Thyroid gland (tissue), 4 donors: ENCODE data around the gene SPATA4. TPM values are rescaled to one million over a fixed set of nuclear protein-coding genes. Genes with fewer than 3 reads are reported as not detected.

Source experiments
- DNase-seq, 2 donors: peaks; one replicate each; pipeline ENCODE4 v3.0.0-alpha.2; 2019
- H3K27ac ChIP-seq, 3 donors: fragments of 200-600 bp; sonication (generic); 1 replicate in 2 of 3; 2 replicates in 1 of 3; pipeline ENCODE4 v1.5.1; 2016 to 2019; ENCODE audit warnings: mild to moderate bottlenecking in 1 of 3, moderate library complexity in 1 of 3
- H3K27me3 ChIP-seq: fragments of 200-600 bp; sonication (generic); one replicate; pipeline ENCODE4 v1.5.1; 2019
- H3K36me3 ChIP-seq, 2 donors: fragments of 200-600 bp; sonication (generic); one replicate each; pipeline ENCODE4 v1.5.1; 2016 to 2019
- H3K4me1 ChIP-seq, 2 donors: fragments of 200-600 bp; sonication (generic); one replicate each; pipeline ENCODE4 v1.5.1; 2017 to 2019
- H3K4me3 ChIP-seq, 3 donors: fragments of 200-600 bp; sonication (generic); replicated peaks in 1 of 3; 1 replicate in 2 of 3; 2 replicates in 1 of 3; pipeline ENCODE4 v1.5.1; 2016; ENCODE audit warnings: mild to moderate bottlenecking in 1 of 3
- H3K9me3 ChIP-seq: fragments of 200-600 bp; sonication (generic); one replicate; pipeline ENCODE4 v1.5.1; 2017
- POLR2A ChIP-seq, 2 donors: fragments of 450-650 bp; IDR thresholded peaks; one replicate each; pipeline ENCODE4 v1.6.1; 2017; ENCODE audit warnings: antibody characterized with exemption in 2 of 2, mild to moderate bottlenecking in 2 of 2, moderate library complexity in 1 of 2
- WGBS, 2 donors: methylation state at CpG; one replicate each; pipeline ENCODE4 v1.1.5; 2017; 5-methylcytosine and 5-hydroxymethylcytosine counted together
- intact Hi-C: fragments of 100-400 bp; cut with DNase I; formaldehyde crosslinking; loops from one replicate; pipeline ENCODE4 v1.15.1; 2023
- total RNA-seq, 4 donors: library from RNA; depleted of rRNA; stranded (reverse); fragments of >200 nt; gene quantifications; one replicate each; pipeline ENCODE4 v1.2.3, GENCODE V29; 2016
- TF ChIP-seq, protein P1 (sequence below), 6 experiments: fragments of 200-600 bp in 3 of 6; fragments of 450-650 bp in 3 of 6; sonication (generic) in 3 of 6; IDR thresholded peaks; one replicate each; pipeline ENCODE4 v1.5.1; 2016 to 2019; ENCODE audit warnings: antibody characterized with exemption in 6 of 6, mild to moderate bottlenecking in 2 of 6, inconsistent platforms in 1 of 6, moderate library complexity in 1 of 6

The SPATA4 gene
- total RNA-seq, 4 donors from 2014 or later: 0.40 to 2.2 (median 1.1) TPM

DNA sequence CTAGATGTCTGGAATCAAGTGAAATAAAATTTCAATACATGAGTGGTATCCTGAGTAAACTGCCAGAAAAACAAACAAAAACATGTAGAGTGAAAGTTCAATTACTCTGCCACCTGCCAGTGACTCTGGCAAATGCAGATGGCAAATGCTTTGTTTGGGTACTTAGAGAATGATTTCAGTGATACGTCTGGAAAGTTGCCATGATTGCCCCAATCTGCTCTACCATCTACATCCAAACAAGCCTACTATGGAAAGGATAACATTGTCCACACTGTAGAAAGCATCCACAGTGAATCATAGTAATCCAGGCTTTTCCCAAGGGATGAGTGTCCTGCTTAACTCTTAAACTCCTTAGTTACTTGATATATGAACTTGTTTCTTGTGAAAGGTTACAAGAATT, 3.4 kb downstream of the SPATA4 start:
- Histone ChIP-seq H3K27me3 (no peaks in the 10 kb centered on the region), H3K4me3 (no peak overlapping the region), H3K27ac (no peak overlapping the region), H3K4me1 (no peaks in the 10 kb centered on the region), H3K9me3 (no peaks in the 10 kb centered on the region), H3K36me3 (no peaks in the 10 kb centered on the region)
- WGBS, 2 donors: 33 to 34% methylated on average over 1 of the region's 1 CpG
- TF ChIP-seq, protein P1, sequence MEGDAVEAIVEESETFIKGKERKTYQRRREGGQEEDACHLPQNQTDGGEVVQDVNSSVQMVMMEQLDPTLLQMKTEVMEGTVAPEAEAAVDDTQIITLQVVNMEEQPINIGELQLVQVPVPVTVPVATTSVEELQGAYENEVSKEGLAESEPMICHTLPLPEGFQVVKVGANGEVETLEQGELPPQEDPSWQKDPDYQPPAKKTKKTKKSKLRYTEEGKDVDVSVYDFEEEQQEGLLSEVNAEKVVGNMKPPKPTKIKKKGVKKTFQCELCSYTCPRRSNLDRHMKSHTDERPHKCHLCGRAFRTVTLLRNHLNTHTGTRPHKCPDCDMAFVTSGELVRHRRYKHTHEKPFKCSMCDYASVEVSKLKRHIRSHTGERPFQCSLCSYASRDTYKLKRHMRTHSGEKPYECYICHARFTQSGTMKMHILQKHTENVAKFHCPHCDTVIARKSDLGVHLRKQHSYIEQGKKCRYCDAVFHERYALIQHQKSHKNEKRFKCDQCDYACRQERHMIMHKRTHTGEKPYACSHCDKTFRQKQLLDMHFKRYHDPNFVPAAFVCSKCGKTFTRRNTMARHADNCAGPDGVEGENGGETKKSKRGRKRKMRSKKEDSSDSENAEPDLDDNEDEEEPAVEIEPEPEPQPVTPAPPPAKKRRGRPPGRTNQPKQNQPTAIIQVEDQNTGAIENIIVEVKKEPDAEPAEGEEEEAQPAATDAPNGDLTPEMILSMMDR (IDR thresholded peaks at IDR 0.05): no peak
- TF ChIP-seq POLR2A (IDR thresholded peaks at IDR 0.05): no peak
- intact Hi-C loops: no loop called here
- no peak for DNase-seq

DNA sequence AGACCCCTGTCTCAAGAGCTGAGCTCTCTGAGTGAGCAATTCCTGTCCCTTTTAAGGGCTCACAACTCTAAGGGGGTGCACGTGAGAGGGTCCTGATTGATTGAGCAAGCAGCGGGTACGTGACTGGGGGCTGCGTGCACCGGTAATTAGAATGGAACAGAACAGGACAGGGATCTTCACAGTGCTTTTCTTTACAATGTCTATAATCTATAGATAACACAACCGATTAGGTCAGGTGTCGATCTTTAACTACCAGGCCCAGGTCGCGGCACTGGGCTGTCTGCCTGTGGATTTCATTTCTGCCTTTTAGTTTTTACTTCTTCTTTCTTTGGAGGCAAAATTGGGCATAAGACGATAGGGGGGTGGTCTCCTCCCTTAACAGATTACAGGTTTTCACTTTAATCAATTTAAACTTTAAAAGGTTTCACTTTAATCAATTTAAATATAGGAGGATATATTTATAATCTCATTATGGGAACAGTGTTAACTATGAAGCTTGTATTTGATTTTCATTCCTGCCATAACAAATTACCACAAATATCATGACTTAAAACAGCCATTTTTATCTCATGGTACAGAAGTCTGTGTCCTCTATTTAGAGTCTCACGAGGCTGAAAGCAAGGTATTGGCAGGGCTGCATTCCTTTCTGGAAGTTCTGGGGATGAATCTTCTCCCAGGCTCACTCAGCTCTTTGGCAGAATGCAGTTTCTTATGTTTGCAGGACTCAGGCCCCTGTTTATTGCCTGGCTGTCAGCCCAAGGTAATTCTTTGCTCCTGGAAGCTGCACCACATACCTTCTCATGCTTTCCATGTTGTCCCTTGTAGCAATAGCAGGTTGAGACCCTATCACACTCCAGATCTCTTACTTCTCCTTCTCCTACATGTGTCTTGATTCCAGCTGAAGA, 5.2 kb downstream of the SPATA4 start:
- DNase-seq: no peak
- TF ChIP-seq POLR2A (IDR thresholded peaks at IDR 0.05): no peak
- TF ChIP-seq, protein P1 (IDR thresholded peaks at IDR 0.05): no peak
- no peaks in the 10 kb centered on the region for H3K36me3 ChIP-seq
- H3K4me1 ChIP-seq: peaks cover 0 to 3% of the 10 kb centered on the region in 2 donors
- 76 to 80% methylated on average over 11 of the region's 11 CpGs for WGBS, 2 donors
- no peaks in the 10 kb centered on the region for H3K27me3 ChIP-seq
- intact Hi-C loops: no loop called here
- H3K9me3 ChIP-seq: no peaks in the 10 kb centered on the region
- no peak overlapping the region for H3K27ac ChIP-seq
- no peak overlapping the region for H3K4me3 ChIP-seq

DNA sequence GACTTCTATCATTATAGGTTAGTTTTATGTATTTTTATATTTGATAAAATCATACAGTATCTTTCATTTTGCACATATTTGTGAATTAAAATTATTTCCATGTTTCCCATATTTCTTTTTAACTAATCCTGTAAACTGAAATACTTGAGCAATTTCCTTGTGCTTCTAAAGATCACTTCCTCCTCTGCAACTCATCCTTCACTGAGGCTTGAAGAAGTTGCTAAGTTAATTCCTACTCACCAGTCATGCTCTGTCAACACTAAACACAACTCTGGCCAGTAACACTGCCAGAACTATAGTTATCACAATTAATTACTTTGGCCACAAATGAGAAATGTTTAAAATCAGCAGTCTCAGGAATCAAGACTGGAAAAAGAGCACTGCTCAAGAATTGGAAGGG, 6.7 kb downstream of the SPATA4 start:
- no peak overlapping the region for H3K27ac ChIP-seq
- no peaks in the 10 kb centered on the region for H3K36me3 ChIP-seq
- H3K4me3 ChIP-seq: no peak overlapping the region
- H3K27me3 ChIP-seq: no peaks in the 10 kb centered on the region
- H3K4me1 ChIP-seq: peaks cover 0 to 3% of the 10 kb centered on the region in 2 donors
- intact Hi-C loops: no loop called here
- H3K9me3 ChIP-seq: no peaks in the 10 kb centered on the region
- no peak for DNase-seq
- TF ChIP-seq, protein P1 (IDR thresholded peaks at IDR 0.05): no peak
- no peak for TF ChIP-seq POLR2A (IDR thresholded peaks at IDR 0.05)

DNA sequence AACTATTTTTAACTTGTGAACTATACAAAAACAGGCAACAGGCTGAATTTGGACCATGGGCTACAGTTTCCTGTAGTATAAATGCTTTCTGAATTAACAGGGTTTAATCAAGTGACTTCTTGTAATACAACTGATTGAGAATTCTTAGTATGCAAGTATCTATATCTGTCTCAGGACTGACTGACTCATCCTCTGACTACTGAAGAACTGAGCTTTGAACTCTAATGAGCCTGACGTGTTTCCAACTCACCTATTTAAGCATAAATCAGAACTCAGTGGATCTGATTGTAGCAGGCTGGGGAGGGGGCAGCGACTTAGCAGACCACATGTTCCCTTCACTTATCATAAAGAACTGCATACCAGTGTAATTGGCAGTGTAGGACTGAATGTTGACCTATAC, 7.8 kb downstream of the SPATA4 start:
- Histone ChIP-seq H3K4me1 (peaks cover 0 to 3% of the 10 kb centered on the region in 2 donors), H3K9me3 (no peaks in the 10 kb centered on the region), H3K27ac (no peak overlapping the region), H3K36me3 (no peaks in the 10 kb centered on the region), H3K4me3 (no peak overlapping the region), H3K27me3 (no peaks in the 10 kb centered on the region)
- no peak for DNase-seq
- intact Hi-C loops: no loop called here
- TF ChIP-seq, protein P1 (IDR thresholded peaks at IDR 0.05): no peak
- no peak for TF ChIP-seq POLR2A (IDR thresholded peaks at IDR 0.05)
- 76 to 89% methylated on average over 2 of the region's 2 CpGs for WGBS, 2 donors

DNA sequence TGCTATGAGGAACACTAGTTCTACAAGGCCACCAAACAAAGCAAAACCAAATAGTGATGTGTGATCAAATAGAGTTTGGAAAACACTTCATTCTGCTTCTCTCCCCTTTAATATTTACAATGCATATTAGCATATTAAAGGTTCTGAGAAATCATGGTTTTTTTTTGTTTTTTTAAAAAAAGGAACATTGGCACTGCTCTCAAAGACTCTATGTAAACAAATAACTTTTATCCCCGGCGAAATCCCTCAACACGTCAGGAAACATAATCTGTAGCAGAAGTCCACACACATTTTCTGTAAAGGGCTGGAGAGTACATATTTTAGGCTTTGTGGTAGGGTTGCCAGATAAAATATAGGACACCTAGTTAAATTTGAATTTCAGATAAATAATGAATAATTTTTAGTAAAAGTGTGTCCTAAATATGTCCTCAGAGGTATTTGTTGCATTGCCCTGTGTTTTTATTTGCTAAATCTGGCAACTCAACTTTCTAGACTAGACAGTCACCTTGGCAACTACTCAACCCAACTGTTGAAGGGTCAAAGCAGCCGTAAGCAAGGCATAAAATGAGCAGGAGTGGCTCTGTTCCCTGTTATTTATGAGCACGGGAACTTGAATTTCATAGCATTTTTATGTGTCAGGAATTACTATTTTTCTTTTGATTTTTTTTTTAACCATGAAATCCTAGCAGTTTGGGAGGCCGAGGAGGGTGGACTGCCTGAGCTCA, 8.6 kb downstream of the SPATA4 start:
- 64 to 67% methylated on average over 6 of the region's 6 CpGs for WGBS, 2 donors
- intact Hi-C loops: no loop called here
- H3K4me1 ChIP-seq: peaks cover 0 to 3% of the 10 kb centered on the region in 2 donors
- H3K4me3 ChIP-seq: no peak overlapping the region
- no peaks in the 10 kb centered on the region for H3K27me3 ChIP-seq
- H3K36me3 ChIP-seq: no peaks in the 10 kb centered on the region
- DNase-seq: no peak
- H3K27ac ChIP-seq: no peak overlapping the region
- no peak for TF ChIP-seq POLR2A (IDR thresholded peaks at IDR 0.05)
- TF ChIP-seq, protein P1 (IDR thresholded peaks at IDR 0.05): no peak
- no peaks in the 10 kb centered on the region for H3K9me3 ChIP-seq
